A549 (cell line): ENCODE data around the gene ZNF652. TPM values are rescaled to one million over a fixed set of nuclear protein-coding genes. Genes with fewer than 3 reads are reported as not detected.

ENCODE experiments used
- ATAC-seq, 2 experiments: fragments of 200-7000 bp in 1 of 2; fragments of >200 bp in 1 of 2; cut with Nextera tagmentation in 1 of 2; cut with Tn5 transposase in 1 of 2; 3 replicates each; pipeline versions ENCODE4 v1.8.0 to v1.9.1; 2018 to 2020; ENCODE audit warnings: mild to moderate bottlenecking in 1 of 2, moderate library complexity in 1 of 2
- CTCF ChIA-PET: fragments of 300-600 bp; sonication (Branson Sonifier 250); formaldehyde crosslinking; extraction: SDS; loops from one replicate; lab custom pipeline; 2021; ENCODE audit warnings: antibody characterized with exemption, inconsistent platforms; lab: Yijun Ruan, JAX
- POLR2A ChIA-PET: fragments of 350-600 bp; formaldehyde crosslinking; extraction: SDS; loops from one replicate; lab custom pipeline; 2021; ENCODE audit warnings: antibody characterized with exemption, inconsistent platforms; lab: Yijun Ruan, JAX
- DNase-seq, 2 experiments: peaks; one replicate each; pipeline versions ENCODE4 v3.0.0 to v3.0.0-alpha.2; 2011 to 2016; ENCODE audit warnings: low read depth in 1 of 2, low spot score in 1 of 2
- FAIRE-seq: peaks from 2 replicates; lab custom pipeline; 2011; peaks lifted over from hg19 to GRCh38; lab: Jason Lieb, UNC
- H3K27ac ChIP-seq, 2 experiments: fragments of >200 bp; sonication (Bioruptor Twin); formaldehyde crosslinking; 3 replicates each; pipeline ENCODE4 v1.5.1; 2016 to 2017
- H3K4me1 ChIP-seq: fragments of >200 bp; sonication (Bioruptor Twin); formaldehyde crosslinking; 3 replicates; pipeline ENCODE4 v1.6.1; 2016
- H3K4me2 ChIP-seq: fragments of >200 bp; sonication (Bioruptor Twin); formaldehyde crosslinking; 3 replicates; pipeline ENCODE4 v1.6.1; 2016
- H3K4me3 ChIP-seq: fragments of >200 bp; sonication (Bioruptor Twin); formaldehyde crosslinking; 3 replicates; pipeline ENCODE4 v1.5.1; 2016
- H3K9me3 ChIP-seq: fragments of >200 bp; sonication (Bioruptor Twin); formaldehyde crosslinking; 3 replicates; pipeline ENCODE4 v1.6.1; 2016
- ATOH8 ChIP-seq: fragments of 250-450 bp; sonication (Bioruptor Pico); IDR thresholded peaks from 2 replicates; pipeline ENCODE4 v1.5.0; 2020; ENCODE audit warnings: low read depth, mild to moderate bottlenecking, moderate library complexity
- BHLHE40 ChIP-seq: IDR thresholded peaks from 2 replicates; pipeline ENCODE4 v1.6.1; 2012; ENCODE audit warnings: low read depth, low read length, inconsistent platforms
- CBX2 ChIP-seq: fragments of 200-600 bp; sonication (generic); IDR thresholded peaks from 2 replicates; pipeline ENCODE4 v1.6.1; 2016; ENCODE audit warnings: low read depth, mild to moderate bottlenecking, borderline replicate concordance
- CEBPB ChIP-seq, 2 experiments: fragments of >200 bp in 1 of 2; sonication (Bioruptor Twin) in 1 of 2; formaldehyde crosslinking in 1 of 2; IDR thresholded peaks; 2 replicates each; pipeline ENCODE4 v1.6.1; 2012 to 2016
- ELK1 ChIP-seq: fragments of 150-350 bp; IDR thresholded peaks from 2 replicates; pipeline ENCODE4 v1.6.1; 2014; ENCODE audit warnings: low read depth, mild to moderate bottlenecking, low read length
- FOSB ChIP-seq: fragments of 250-450 bp; sonication (Bioruptor Pico); IDR thresholded peaks from 2 replicates; pipeline ENCODE4 v1.5.0; 2020; ENCODE audit warnings: mild to moderate bottlenecking, moderate library complexity
- GATA3 ChIP-seq: IDR thresholded peaks from 2 replicates; pipeline ENCODE4 v1.6.1; 2012; ENCODE audit warnings: borderline replicate concordance
- HES2 ChIP-seq: fragments of >200 bp; sonication (Bioruptor Twin); formaldehyde crosslinking; IDR thresholded peaks from 2 replicates; pipeline ENCODE4 v1.6.1; 2016
- HMGXB4 ChIP-seq: fragments of 250-450 bp; sonication (Bioruptor Pico); IDR thresholded peaks from 2 replicates; pipeline ENCODE4 v1.5.0; 2021; ENCODE audit warnings: mild to moderate bottlenecking, moderate library complexity, borderline replicate concordance
- HOXB13 ChIP-seq: fragments of 250-450 bp; sonication (Bioruptor Pico); IDR thresholded peaks from 2 replicates; pipeline ENCODE4 v1.5.0; 2020; ENCODE audit warnings: low read depth, mild to moderate bottlenecking, moderate library complexity
- JUN ChIP-seq, 2 experiments: fragments of >200 bp; sonication (Bioruptor Twin); formaldehyde crosslinking; IDR thresholded peaks; 2 replicates in 1 of 2; 3 replicates in 1 of 2; pipeline ENCODE4 v1.6.1; 2016 to 2017
- JUNB ChIP-seq: fragments of >200 bp; sonication (Bioruptor Twin); formaldehyde crosslinking; IDR thresholded peaks from 2 replicates; pipeline ENCODE4 v1.6.1; 2016
- MAX ChIP-seq: IDR thresholded peaks from 2 replicates; pipeline ENCODE4 v1.6.1; 2012
- MAZ ChIP-seq: fragments of 150-350 bp; IDR thresholded peaks from 2 replicates; pipeline ENCODE4 v1.6.1; 2014; ENCODE audit warnings: antibody characterized with exemption, low read depth, low read length, borderline replicate concordance
- POLR2A ChIP-seq: IDR thresholded peaks from 2 replicates; pipeline ENCODE4 v1.6.1; 2012; ENCODE audit warnings: mild to moderate bottlenecking, low read length
- RARB ChIP-seq: fragments of 250-450 bp; sonication (Bioruptor Pico); IDR thresholded peaks from 2 replicates; pipeline ENCODE4 v1.8.0; 2021; ENCODE audit warnings: mild to moderate bottlenecking, moderate library complexity
- RCOR1 ChIP-seq: fragments of 150-350 bp; IDR thresholded peaks from 2 replicates; pipeline ENCODE4 v1.6.1; 2014; ENCODE audit warnings: antibody characterized with exemption, low read length, low read depth
- SMC3 ChIP-seq: fragments of >200 bp; sonication (Bioruptor Twin); formaldehyde crosslinking; IDR thresholded peaks from 3 replicates; pipeline ENCODE4 v1.6.1; 2018; ENCODE audit warnings: inconsistent platforms
- TFCP2L1 ChIP-seq: fragments of 250-450 bp; sonication (Bioruptor Pico); IDR thresholded peaks from 2 replicates; pipeline ENCODE4 v1.5.0; 2021; ENCODE audit warnings: mild to moderate bottlenecking
- ZNF302 ChIP-seq: fragments of 250-450 bp; sonication (Bioruptor Pico); IDR thresholded peaks from 2 replicates; pipeline ENCODE4 v1.9.0; 2021; ENCODE audit warnings: inconsistent platforms, mild to moderate bottlenecking, moderate library complexity
- WGBS: methylation state at CpG from one replicate; pipeline ENCODE4 v1.1.6; 2017; ENCODE audit errors: missing lambda C conversion rate; 5-methylcytosine and 5-hydroxymethylcytosine counted together
- polyA plus RNA-seq, 4 experiments: library from polyadenylated mRNA; depleted of rRNA in 3 of 4; stranded (reverse); fragments of >200 nt; fragmentation: RNase III in 1 of 4; extraction: RNeasy Plus Mini Kit Qiagen cat#74134 plus additional on column Dnase treatment in 1 of 4; gene quantifications; 2 replicates in 3 of 4; 3 replicates in 1 of 4; pipeline ENCODE4 v1.2.3, GENCODE V29; 2011 to 2017

The ZNF652 gene
- polyA plus RNA-seq, 2 of the 4 experiments (the other 2 are of a cell fraction) = 5.7 to 14.8 TPM

GRCh38 chr17:49351572-49352140 lies 10.4 kb downstream of the ZNF652 start:
- CTCF ChIA-PET = interaction anchor here (0.9 to 2.5 kb wide), 5 partner anchors 17 to 205 kb away, joined by 3 to 10 read pairs (median 4); no protein-coding TSS in a partner anchor
- Histone ChIP-seq H3K4me3 (no peak overlapping the region), H3K9me3 (no peaks in the 10 kb centered on the region), H3K4me2 (no peak overlapping the region), H3K4me1 (no peaks in the 10 kb centered on the region), H3K27ac (no peak overlapping the region)
- no peak for DNase-seq
- FAIRE-seq = no peak
- 93% methylated on average over 3 of the region's 3 CpGs for WGBS
- no peak for ATAC-seq
- POLR2A ChIA-PET = no interaction called here
- TF ChIP-seq MAZ = no peak

GRCh38 chr17:49349541-49349940 lies 12.5 kb downstream of the ZNF652 start:
- H3K4me2 ChIP-seq = no peak overlapping the region
- TF ChIP-seq RCOR1 (no peak), JUN (IDR thresholded peaks at IDR 0.05) (no peak), MAZ (no peak), HES2 (no peak), POLR2A (no peak), GATA3 (no peak)
- TF ChIP-seq, all 56 proteins: peak for 0
- POLR2A ChIA-PET = no interaction called here
- no peak overlapping the region for H3K27ac ChIP-seq
- FAIRE-seq (peak; percentile 70), ATAC-seq (no peak), DNase-seq (no peak)
- no peaks in the 10 kb centered on the region for H3K4me1 ChIP-seq
- H3K9me3 ChIP-seq = no peaks in the 10 kb centered on the region
- no peak overlapping the region for H3K4me3 ChIP-seq
- CTCF ChIA-PET = interaction anchor here (1.1 to 1.8 kb wide), 7 partner anchors 9 to 207 kb away, joined by 3 to 9 read pairs (median 4); no protein-coding TSS in a partner anchor

GRCh38 chr17:49344914-49345313 lies 17.1 kb downstream of the ZNF652 start:
- Histone ChIP-seq H3K4me2 (no peak overlapping the region), H3K4me3 (no peak overlapping the region), H3K4me1 (no peaks in the 10 kb centered on the region), H3K9me3 (no peaks in the 10 kb centered on the region), H3K27ac (no peak overlapping the region)
- CTCF ChIA-PET = interaction anchor here (1.2 to 1.5 kb wide), 5 partner anchors 10 to 225 kb away, joined by 3 to 6 read pairs (median 3); no protein-coding TSS in a partner anchor
- DNase-seq (no peak), ATAC-seq (no peak), FAIRE-seq (no peak)
- 75% methylated on average over 5 of the region's 5 CpGs for WGBS
- POLR2A ChIA-PET = interaction anchor here (1.0 kb wide), 1 partner anchor 70 kb away, joined by 4 read pairs; the partner anchor contains the start of gene PHB1
- no peak for TF ChIP-seq ELK1
- 0 out of 4 replicates have a peak, but pooled peaks of 1 of the 2 experiments have one; percentile 4 for TF ChIP-seq CEBPB (IDR thresholded peaks at IDR 0.05)

- TF ChIP-seq BHLHE40 (no peak), TFCP2L1 (no peak)
- DNase-seq (no peak), ATAC-seq (no peak), FAIRE-seq (no peak)
- WGBS = 67% methylated on average over 3 of the region's 3 CpGs
- Histone ChIP-seq H3K27ac (no peak overlapping the region), H3K4me2 (no peak overlapping the region), H3K9me3 (no peaks in the 10 kb centered on the region), H3K4me3 (no peak overlapping the region), H3K4me1 (no peaks in the 10 kb centered on the region)
- CTCF ChIA-PET = interaction anchor here (0.9 to 1.3 kb wide), 3 partner anchors 25 to 364 kb away, joined by 3 to 4 read pairs (median 3); partner anchors contain the start of gene SLC35B1
- POLR2A ChIA-PET = no interaction called here
Observed at GRCh38 chr17:49343273-49343672, 18.8 kb downstream of the ZNF652 start.

- Histone ChIP-seq H3K4me3 (no peak overlapping the region), H3K4me2 (no peak overlapping the region), H3K27ac (no peak overlapping the region), H3K9me3 (no peaks in the 10 kb centered on the region), H3K4me1 (no peaks in the 10 kb centered on the region)
- WGBS = 88% methylated on average over 1 of the region's 1 CpG
- FAIRE-seq = no peak
- no peak for DNase-seq
- CTCF ChIA-PET = interaction anchor here (0.6 to 1.3 kb wide), 7 partner anchors 26 to 365 kb away, joined by 3 to 5 read pairs (median 3); partner anchors contain the start of gene SLC35B1
- POLR2A ChIA-PET = interaction anchor here (0.6 kb wide), 1 partner anchor 14 kb away, joined by 3 read pairs; no protein-coding TSS in a partner anchor
- ATAC-seq = no peak
- no peak for TF ChIP-seq HOXB13 (CRISPR knock-in tag)
- TF ChIP-seq ATOH8 = no peak
- no peak for TF ChIP-seq ELK1
- TF ChIP-seq HMGXB4 (CRISPR knock-in tag) = no peak
- no peak for TF ChIP-seq SMC3
- TF ChIP-seq POLR2A = no peak
- no peak for TF ChIP-seq MAX
- TF ChIP-seq RARB = no peak
- no peak for TF ChIP-seq FOSB
- no peak for TF ChIP-seq CBX2
- TF ChIP-seq ZNF302 (CRISPR knock-in tag) = no peak
- TF ChIP-seq JUNB = no peak
Observed at GRCh38 chr17:49342575-49342936, 19.5 kb downstream of the ZNF652 start.
